DND-41 (cell line): ENCODE measurements around the gene PDIK1L.
A peak's percentile ranks its signal among the peaks of the same experiment; 100 is the strongest.

ENCODE experiments used
- ATAC-seq: fragments of 200-7000 bp; cut with Tn5 transposase; 3 replicates; pipeline ENCODE4 v1.9.1; 2021; ENCODE audit warnings: low read depth; ENCODE audit not compliant: insufficient read depth
- DNase-seq: peaks from one replicate; pipeline ENCODE4 v3.0.0-alpha.2; 2020
- H2AFZ ChIP-seq: 2 replicates; pipeline ENCODE4 v1.6.0; 2012; ENCODE audit warnings: low read depth, low read length
- H3K27ac ChIP-seq: 2 replicates; pipeline ENCODE4 v1.5.1; 2012; ENCODE audit warnings: low read length, inconsistent platforms
- H3K27me3 ChIP-seq: fragments of 200-600 bp; sonication (generic); 2 replicates; pipeline ENCODE4 v1.6.0; 2012; ENCODE audit warnings: low read length, mild to moderate bottlenecking, inconsistent platforms; ENCODE audit not compliant: insufficient read depth, poor library complexity
- H3K36me3 ChIP-seq: 2 replicates; pipeline ENCODE4 v1.5.1; 2012; ENCODE audit warnings: low read length, inconsistent platforms; ENCODE audit not compliant: insufficient read depth
- H3K4me1 ChIP-seq: 2 replicates; pipeline ENCODE4 v1.5.1; 2012; ENCODE audit warnings: mild to moderate bottlenecking, low read length; ENCODE audit not compliant: insufficient read depth
- H3K4me2 ChIP-seq: 2 replicates; pipeline ENCODE4 v1.6.0; 2012; ENCODE audit warnings: mild to moderate bottlenecking, moderate library complexity, low read length, inconsistent platforms; ENCODE audit not compliant: insufficient read depth
- H3K4me3 ChIP-seq, 2 experiments: fragments of 200-600 bp in 1 of 2; shearing (Covaris generic) in 1 of 2; 2 replicates each; pipeline ENCODE4 v1.5.1; 2012 to 2016; ENCODE audit warnings: inconsistent platforms in 2 of 2, low read length in 2 of 2, mild to moderate bottlenecking in 2 of 2, low read depth in 1 of 2, moderate library complexity in 1 of 2
- H3K79me2 ChIP-seq: 2 replicates; pipeline ENCODE4 v1.6.0; 2012; ENCODE audit warnings: low read length, inconsistent platforms; ENCODE audit not compliant: insufficient read depth
- H3K9ac ChIP-seq: 2 replicates; pipeline ENCODE4 v1.6.0; 2012; ENCODE audit warnings: low read depth, mild to moderate bottlenecking, inconsistent platforms, low read length, moderate library complexity
- H3K9me3 ChIP-seq: 2 replicates; pipeline ENCODE4 v1.5.1; 2012; ENCODE audit warnings: low read length, moderate library complexity, mild to moderate bottlenecking, inconsistent platforms; ENCODE audit not compliant: insufficient read depth, severe bottlenecking
- H4K20me1 ChIP-seq: 2 replicates; pipeline ENCODE4 v1.6.0; 2012; ENCODE audit warnings: low read length; ENCODE audit not compliant: insufficient read depth
- EZH2 ChIP-seq: IDR thresholded peaks from 3 replicates; pipeline ENCODE4 v1.6.1; 2012; ENCODE audit warnings: borderline replicate concordance, low read depth, mild to moderate bottlenecking, moderate library complexity, low read length, inconsistent platforms; ENCODE audit not compliant: severe bottlenecking
- TF ChIP-seq, protein P1 (sequence below): IDR thresholded peaks from 2 replicates; pipeline ENCODE4 v1.5.1; 2012; ENCODE audit warnings: borderline replicate concordance, low read length, moderate library complexity, mild to moderate bottlenecking; ENCODE audit not compliant: poor library complexity, severe bottlenecking; ENCODE audit errors: extremely low read depth

PDIK1L gene

DNA sequence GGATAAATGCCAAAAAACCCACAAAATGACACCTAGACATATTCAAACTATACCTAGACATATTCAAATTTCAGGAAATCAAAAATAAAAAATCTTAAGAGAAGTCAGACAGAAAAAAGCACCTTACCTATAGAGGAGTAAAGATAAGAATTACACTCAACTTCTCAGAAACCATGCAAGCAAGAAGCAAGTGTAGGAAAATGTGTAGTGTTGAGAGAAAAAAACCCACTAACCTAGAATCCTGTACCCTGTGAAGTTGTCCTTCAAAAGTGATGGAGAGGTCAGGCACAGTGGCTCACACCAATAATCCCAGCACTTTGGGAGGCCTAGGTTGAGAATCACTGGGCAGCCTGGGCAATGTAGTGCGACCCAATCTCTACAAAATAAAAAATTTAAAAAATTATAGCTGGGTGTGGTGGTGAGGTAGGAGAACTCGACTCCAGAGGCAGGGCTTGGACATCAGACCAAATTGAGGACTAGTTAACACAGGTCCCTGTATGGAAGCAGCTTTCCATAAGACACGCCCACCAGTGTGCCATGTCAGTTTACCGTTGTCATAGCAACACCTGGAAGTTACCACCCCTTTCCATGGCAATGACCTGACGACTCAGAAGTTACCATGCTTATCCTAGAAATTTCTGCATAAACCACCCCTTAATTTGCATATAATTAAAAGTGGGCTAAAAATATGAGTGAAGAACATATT, 20.7 kb downstream of the PDIK1L start:
- Histone ChIP-seq H2AFZ (no peak overlapping the region), H3K9me3 (peaks cover 8% of the 10 kb centered on the region), H3K4me1 (peaks cover 8% of the 10 kb centered on the region), H3K27me3 (no peaks in the 10 kb centered on the region), H3K27ac (no peak overlapping the region), H3K36me3 (no peaks in the 10 kb centered on the region), H3K4me2 (no peak overlapping the region), H3K4me3 (no peak overlapping the region), H4K20me1 (no peaks in the 10 kb centered on the region), H3K9ac (no peak overlapping the region), H3K79me2 (no peaks in the 10 kb centered on the region)
- DNase-seq (peak; percentile 5), ATAC-seq (no peak)
- TF ChIP-seq, protein P1, sequence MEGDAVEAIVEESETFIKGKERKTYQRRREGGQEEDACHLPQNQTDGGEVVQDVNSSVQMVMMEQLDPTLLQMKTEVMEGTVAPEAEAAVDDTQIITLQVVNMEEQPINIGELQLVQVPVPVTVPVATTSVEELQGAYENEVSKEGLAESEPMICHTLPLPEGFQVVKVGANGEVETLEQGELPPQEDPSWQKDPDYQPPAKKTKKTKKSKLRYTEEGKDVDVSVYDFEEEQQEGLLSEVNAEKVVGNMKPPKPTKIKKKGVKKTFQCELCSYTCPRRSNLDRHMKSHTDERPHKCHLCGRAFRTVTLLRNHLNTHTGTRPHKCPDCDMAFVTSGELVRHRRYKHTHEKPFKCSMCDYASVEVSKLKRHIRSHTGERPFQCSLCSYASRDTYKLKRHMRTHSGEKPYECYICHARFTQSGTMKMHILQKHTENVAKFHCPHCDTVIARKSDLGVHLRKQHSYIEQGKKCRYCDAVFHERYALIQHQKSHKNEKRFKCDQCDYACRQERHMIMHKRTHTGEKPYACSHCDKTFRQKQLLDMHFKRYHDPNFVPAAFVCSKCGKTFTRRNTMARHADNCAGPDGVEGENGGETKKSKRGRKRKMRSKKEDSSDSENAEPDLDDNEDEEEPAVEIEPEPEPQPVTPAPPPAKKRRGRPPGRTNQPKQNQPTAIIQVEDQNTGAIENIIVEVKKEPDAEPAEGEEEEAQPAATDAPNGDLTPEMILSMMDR = no peak

DNA sequence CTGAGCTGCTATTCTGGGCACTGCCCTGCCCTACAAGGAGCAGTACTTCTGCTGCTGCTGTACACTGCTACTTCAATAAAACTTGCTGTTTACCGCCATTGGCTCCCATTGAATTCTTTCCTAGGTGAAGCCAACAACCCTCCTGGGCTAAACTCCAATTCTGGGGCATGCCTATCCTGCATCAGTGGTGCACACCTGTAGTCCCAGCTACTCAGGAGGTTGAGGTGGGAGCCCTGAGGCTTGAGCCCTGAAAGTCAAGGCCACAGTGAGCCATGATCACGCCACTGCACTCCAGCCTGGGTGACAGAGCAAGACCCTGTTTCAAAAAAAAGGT, 21.2 kb downstream of the PDIK1L start:
- H3K4me2 ChIP-seq = no peak overlapping the region
- no peaks in the 10 kb centered on the region for H3K27me3 ChIP-seq
- no peaks in the 10 kb centered on the region for H4K20me1 ChIP-seq
- no peak for TF ChIP-seq EZH2
- TF ChIP-seq, protein P1 = no peak
- no peak for ATAC-seq
- no peak overlapping the region for H3K9ac ChIP-seq
- H3K27ac ChIP-seq = no peak overlapping the region
- H3K79me2 ChIP-seq = no peaks in the 10 kb centered on the region
- H3K36me3 ChIP-seq = no peaks in the 10 kb centered on the region
- peaks cover 3% of the 10 kb centered on the region for H3K4me1 ChIP-seq
- H3K9me3 ChIP-seq = peaks cover 8% of the 10 kb centered on the region
- DNase-seq = peak; percentile 0
- H3K4me3 ChIP-seq = no peak overlapping the region
- H2AFZ ChIP-seq = no peak overlapping the region

DNA sequence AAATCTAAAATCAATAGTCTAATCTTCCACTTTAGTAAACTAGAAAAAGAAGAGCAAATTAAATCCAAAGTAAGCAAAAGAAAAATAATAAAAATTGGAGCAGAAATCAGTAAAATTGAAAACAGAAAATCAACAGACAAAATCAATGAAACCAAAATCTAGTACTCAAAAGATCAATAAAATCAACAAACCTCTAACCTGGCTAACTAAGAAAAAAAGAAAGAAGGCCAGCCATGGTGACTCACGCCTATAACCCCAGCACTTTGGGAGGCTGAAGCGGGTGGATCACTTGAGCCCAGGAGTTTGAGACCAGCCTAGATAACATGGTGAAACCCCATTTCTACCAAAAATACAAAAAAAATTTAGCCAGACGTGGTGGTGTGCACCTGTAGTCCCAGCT, 22.8 kb downstream of the PDIK1L start:
- Histone ChIP-seq H4K20me1 (no peaks in the 10 kb centered on the region), H3K79me2 (no peaks in the 10 kb centered on the region), H3K4me2 (no peak overlapping the region), H3K36me3 (no peaks in the 10 kb centered on the region), H3K27me3 (no peaks in the 10 kb centered on the region), H3K4me1 (peaks cover 3% of the 10 kb centered on the region; the same call in 1 of the 2 replicates), H3K9me3 (peaks cover 8% of the 10 kb centered on the region), H3K27ac (no peak overlapping the region), H3K9ac (no peak overlapping the region), H2AFZ (no peak overlapping the region), H3K4me3 (no peak overlapping the region)
- DNase-seq (no peak), ATAC-seq (no peak)
- no peak for TF ChIP-seq EZH2
- TF ChIP-seq, protein P1 = no peak
